Muscle layer of colon (tissue), 2 donors: ENCODE data around the gene RGS5.

Experiments
- H3K27ac ChIP-seq: one replicate; pipeline ENCODE4 v1.7.0; 2013; ENCODE audit warnings: low read depth, mild to moderate bottlenecking, low read length, moderate library complexity
- H3K27me3 ChIP-seq, 2 donors: one replicate each; pipeline ENCODE4 v1.7.0; 2013; ENCODE audit warnings: low read length in 2 of 2, mild to moderate bottlenecking in 2 of 2; ENCODE audit not compliant: insufficient read depth in 2 of 2, control insufficient read depth in 1 of 2
- H3K36me3 ChIP-seq: one replicate; pipeline ENCODE4 v1.7.0; 2013; ENCODE audit warnings: mild to moderate bottlenecking, low read length; ENCODE audit not compliant: insufficient read depth
- H3K4me1 ChIP-seq: one replicate; pipeline ENCODE4 v1.7.0; 2013; ENCODE audit warnings: mild to moderate bottlenecking, low read length; ENCODE audit not compliant: insufficient read depth
- H3K4me3 ChIP-seq, 2 donors: one replicate each; pipeline ENCODE4 v1.7.0; 2013; ENCODE audit warnings: low read length in 2 of 2, low read depth in 1 of 2, mild to moderate bottlenecking in 1 of 2, moderate library complexity in 1 of 2
- H3K9ac ChIP-seq: one replicate; pipeline ENCODE4 v1.7.0; 2013; ENCODE audit warnings: low read length
- H3K9me3 ChIP-seq: one replicate; pipeline ENCODE4 v1.7.0; 2013; ENCODE audit warnings: mild to moderate bottlenecking, low read length
- donor health status: abdominal sarcoma.
- donor health status: Adenocarcinoma of cecum.

The RGS5 gene

DNA sequence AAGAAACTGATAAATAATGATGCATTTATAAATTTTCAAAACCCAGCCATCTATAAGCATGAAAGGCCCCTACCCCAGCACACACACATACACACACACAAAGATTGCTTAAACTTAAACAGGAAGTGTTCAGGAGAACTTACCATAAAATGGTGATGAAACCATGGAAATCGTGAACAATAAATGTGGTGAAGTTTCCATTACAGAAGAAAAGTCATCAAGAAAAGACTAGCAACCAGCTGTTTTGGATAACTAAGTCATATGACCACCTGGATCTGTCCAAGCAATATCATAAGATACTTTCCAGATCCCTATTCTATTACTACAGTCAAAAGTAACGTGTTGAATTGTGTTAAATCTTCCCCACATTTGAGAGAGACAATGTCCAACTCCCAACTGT, 24.1 kb downstream of the RGS5 start:
- Histone ChIP-seq H3K9me3 (no peaks in the 10 kb centered on the region), H3K9ac (no peak overlapping the region), H3K27ac (peak overlapping the region; percentile 27), H3K4me1 (peaks cover 11% of the 10 kb centered on the region), H3K4me3 (no peak overlapping the region), H3K27me3 (no peaks in the 10 kb centered on the region), H3K36me3 (no peaks in the 10 kb centered on the region)

DNA sequence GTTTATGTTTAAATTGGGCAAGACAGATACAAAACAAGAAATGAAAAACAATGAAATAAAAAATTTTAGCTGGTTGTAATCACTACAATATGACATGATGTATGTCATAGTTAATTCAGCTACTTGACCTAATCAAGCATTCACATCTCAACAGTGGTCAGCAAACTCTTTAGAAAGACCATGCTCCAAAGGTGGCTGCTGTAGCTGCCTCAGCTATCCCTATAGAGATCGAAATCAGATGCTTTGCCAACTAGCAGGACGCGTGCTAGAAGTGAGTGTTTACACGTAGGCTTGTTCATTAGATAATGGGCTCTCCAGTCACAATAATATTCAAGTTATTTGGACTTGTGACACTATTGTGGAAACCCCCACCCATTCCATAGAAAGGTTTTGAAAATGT, 25.9 kb downstream of the RGS5 start:
- Histone ChIP-seq H3K4me3 (no peak overlapping the region), H3K27me3 (no peaks in the 10 kb centered on the region), H3K9me3 (no peaks in the 10 kb centered on the region), H3K4me1 (peaks cover 11% of the 10 kb centered on the region), H3K36me3 (no peaks in the 10 kb centered on the region), H3K27ac (no peak overlapping the region), H3K9ac (no peak overlapping the region)

DNA sequence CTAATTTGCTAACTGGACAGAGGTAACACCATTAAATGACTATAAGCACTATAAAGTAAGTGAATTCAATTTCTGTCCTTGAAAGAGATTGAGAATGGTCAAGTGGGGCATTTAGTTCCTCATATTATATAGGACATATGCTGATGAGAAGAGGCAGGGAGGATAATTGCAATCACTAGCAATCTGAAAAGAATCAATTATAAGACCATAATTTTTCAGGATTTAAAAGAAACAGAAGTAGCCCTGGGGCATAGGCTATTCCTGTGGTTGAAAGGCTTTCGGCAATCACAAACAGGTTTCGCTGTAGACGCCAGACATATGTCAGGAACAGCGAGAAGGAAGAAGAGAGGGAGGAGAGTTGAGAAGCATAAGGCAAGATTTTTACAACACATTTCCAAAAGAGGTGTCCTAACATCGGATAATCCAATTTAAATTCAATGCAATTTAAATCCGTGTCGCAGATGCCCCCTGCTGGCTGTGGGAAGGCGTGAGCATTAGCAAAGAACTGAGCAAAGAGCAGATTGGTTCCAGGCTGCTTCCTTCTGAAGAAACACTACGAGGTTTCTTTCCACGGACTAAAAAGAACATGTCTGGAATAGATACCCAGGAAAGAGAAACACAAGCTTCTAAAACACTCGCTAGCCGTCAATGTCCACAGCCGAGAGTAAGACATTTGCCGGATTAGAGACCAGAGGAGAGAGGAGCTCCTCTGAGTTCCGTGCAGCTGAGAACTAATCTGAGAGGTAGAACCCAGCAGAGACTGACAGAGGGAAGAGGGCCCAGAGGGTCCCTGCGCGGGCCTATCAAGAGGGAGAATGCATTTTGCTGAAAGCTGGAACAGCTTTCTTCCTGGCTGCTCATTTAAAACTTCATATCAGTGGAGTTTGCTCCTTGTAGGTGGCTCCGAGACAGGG, 27.9 kb downstream of the RGS5 start:
- Histone ChIP-seq H3K36me3 (no peaks in the 10 kb centered on the region), H3K27me3 (no peaks in the 10 kb centered on the region), H3K9me3 (no peaks in the 10 kb centered on the region), H3K4me1 (peaks cover 11% of the 10 kb centered on the region), H3K9ac (no peak overlapping the region), H3K27ac (peak overlapping the region; percentile 76), H3K4me3 (peak overlapping the region in 1 of 2 donors; percentile 2)

DNA sequence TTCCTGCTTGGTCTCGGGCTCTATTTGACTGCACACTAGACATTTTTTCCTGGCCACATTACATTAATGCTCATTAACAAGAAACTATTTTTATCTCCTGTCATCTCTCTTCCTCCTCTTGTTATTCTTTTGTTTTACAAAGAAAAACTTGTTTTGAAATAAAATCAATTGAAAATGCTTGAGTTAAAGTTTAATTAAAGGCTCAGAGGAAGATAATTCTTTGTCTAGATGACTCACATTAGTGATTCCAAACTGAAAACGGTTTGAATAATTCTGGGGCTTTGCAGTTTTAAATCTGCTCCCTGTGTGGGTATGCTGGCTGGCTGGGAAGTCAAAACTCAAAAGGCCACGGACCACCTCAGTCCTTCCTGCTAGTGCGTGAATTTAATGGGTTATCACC, 29.6 kb downstream of the RGS5 start:
- no peak overlapping the region for H3K4me3 ChIP-seq
- no peaks in the 10 kb centered on the region for H3K36me3 ChIP-seq
- H3K27me3 ChIP-seq = no peaks in the 10 kb centered on the region
- H3K4me1 ChIP-seq = peaks cover 3% of the 10 kb centered on the region
- no peaks in the 10 kb centered on the region for H3K9me3 ChIP-seq
- H3K9ac ChIP-seq = no peak overlapping the region
- H3K27ac ChIP-seq = peak overlapping the region; percentile 48

DNA sequence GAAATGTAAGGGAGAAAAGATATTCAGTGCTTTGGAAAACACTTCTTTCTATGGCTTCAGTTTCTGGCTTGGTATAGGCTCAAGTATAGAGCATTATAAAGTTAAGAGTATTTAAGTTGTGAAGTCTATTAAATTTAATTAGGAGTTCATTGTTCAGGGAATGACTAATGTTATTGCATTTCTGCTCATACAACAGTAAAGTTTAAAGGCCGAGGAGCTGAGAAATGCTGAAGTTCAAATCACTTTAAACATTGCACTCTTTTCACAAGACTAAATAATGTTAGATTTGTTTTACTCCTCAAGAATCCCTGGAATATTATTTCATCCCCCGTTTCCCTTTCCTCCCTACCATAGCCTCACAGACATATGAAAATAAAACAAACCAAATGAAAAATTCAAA, 30.1 kb downstream of the RGS5 start:
- Histone ChIP-seq H3K27ac (peak overlapping the region; percentile 48), H3K9ac (no peak overlapping the region), H3K9me3 (no peaks in the 10 kb centered on the region), H3K36me3 (no peaks in the 10 kb centered on the region), H3K27me3 (no peaks in the 10 kb centered on the region), H3K4me1 (peaks cover 9% of the 10 kb centered on the region), H3K4me3 (no peak overlapping the region)

DNA sequence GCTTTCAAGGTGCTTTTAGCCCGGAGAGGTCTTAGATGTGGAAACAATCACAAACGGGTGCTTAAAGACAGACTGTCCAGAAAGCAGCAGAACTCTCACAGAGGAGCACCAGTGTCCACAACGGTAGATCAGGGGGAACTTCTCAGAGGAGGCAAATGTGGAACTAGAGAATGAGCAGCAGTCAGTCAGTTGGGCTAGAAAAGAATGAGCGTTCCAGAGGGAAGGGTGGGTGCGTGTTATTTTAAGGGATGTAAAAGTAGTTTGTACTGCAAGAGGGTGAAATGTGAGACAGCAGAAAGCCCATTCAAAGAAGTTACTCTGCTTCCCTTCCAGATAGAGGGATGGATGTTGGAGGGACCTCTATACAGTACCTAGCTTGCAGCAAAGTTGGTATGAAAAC, 30.9 kb downstream of the RGS5 start:
- H3K4me1 ChIP-seq = peaks cover 16% of the 10 kb centered on the region
- no peaks in the 10 kb centered on the region for H3K9me3 ChIP-seq
- no peaks in the 10 kb centered on the region for H3K36me3 ChIP-seq
- H3K27me3 ChIP-seq = no peaks in the 10 kb centered on the region
- H3K4me3 ChIP-seq = no peak overlapping the region
- H3K27ac ChIP-seq = peak overlapping the region; percentile 55
- no peak overlapping the region for H3K9ac ChIP-seq

DNA sequence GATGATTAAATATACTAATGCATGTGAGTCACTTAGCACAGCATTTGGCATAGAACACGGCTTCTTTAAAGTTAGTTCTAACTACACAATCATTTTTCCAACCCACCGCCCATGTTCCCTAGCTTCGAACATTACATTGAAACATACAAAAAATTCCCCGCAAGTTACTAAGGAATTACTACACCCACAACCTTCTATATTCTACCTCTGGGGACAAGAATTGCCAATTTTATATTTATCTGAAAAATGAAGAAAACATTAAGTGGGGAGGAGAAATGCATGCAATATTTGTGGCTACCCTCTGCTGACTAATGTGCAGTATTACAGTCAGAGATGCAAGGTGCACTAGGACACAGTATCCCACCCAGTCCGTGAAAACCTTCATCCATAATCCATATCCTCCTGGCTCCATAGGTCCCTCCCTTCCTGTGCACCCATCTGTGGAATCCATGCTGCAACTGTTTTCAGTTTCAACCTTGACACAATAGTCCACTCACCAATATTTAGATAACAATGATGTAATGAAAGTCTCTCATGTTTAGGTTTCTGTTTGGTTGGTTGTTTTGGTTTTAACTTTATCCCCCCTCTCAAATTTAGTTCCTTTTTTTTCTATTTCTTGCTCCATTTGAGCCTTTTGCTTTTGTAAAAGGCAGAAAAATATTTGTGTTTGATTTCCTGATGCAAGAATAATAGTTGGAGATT, 31.6 kb downstream of the RGS5 start:
- Histone ChIP-seq H3K4me1 (peaks cover 23% of the 10 kb centered on the region), H3K36me3 (no peaks in the 10 kb centered on the region), H3K9ac (no peak overlapping the region), H3K4me3 (no peak overlapping the region), H3K27me3 (no peaks in the 10 kb centered on the region), H3K9me3 (no peaks in the 10 kb centered on the region), H3K27ac (peak overlapping the region; percentile 55)

DNA sequence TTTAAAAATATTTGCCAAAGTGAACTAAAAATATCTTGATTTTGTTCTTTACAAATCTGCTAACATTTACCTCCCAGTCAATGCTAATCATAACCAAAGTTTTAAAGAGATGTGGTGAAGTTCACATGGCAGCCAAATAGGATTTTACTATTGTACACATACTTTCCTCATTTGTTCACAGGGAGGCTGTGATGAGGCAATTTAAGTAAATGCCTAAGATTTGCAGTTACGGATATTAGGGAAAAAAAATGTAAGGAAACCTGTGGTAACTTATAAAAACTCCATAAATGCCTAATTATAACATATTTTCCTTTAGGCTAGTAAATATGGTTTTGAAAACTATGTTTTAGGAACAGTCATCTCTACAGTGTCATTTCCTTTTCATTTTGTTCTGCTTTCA, 32.4 kb downstream of the RGS5 start:
- no peaks in the 10 kb centered on the region for H3K36me3 ChIP-seq
- H3K4me3 ChIP-seq = no peak overlapping the region
- no peak overlapping the region for H3K9ac ChIP-seq
- H3K9me3 ChIP-seq = no peaks in the 10 kb centered on the region
- H3K27ac ChIP-seq = no peak overlapping the region
- H3K27me3 ChIP-seq = no peaks in the 10 kb centered on the region
- H3K4me1 ChIP-seq = peaks cover 23% of the 10 kb centered on the region

DNA sequence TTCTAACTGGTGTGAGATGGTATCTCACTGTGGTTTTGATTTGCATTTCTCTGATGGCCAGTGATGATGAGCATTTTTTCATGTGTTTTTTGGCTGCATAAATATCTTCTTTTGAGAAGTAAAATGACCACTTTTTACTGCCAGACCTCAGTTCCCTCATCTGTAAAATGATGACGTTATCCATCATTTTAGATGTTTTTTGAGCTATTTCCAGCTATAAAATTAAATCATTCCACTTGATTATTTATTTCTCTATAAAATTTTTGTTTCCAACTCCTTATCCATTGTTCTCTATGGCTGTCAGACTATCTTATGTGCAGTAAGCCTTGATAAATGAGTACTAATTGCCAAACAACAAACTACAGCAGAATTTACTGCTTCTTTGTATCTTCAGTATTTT, 33.2 kb downstream of the RGS5 start:
- Histone ChIP-seq H3K36me3 (no peaks in the 10 kb centered on the region), H3K9ac (no peak overlapping the region), H3K4me1 (peaks cover 23% of the 10 kb centered on the region), H3K9me3 (no peaks in the 10 kb centered on the region), H3K4me3 (no peak overlapping the region), H3K27ac (no peak overlapping the region), H3K27me3 (no peaks in the 10 kb centered on the region)

DNA sequence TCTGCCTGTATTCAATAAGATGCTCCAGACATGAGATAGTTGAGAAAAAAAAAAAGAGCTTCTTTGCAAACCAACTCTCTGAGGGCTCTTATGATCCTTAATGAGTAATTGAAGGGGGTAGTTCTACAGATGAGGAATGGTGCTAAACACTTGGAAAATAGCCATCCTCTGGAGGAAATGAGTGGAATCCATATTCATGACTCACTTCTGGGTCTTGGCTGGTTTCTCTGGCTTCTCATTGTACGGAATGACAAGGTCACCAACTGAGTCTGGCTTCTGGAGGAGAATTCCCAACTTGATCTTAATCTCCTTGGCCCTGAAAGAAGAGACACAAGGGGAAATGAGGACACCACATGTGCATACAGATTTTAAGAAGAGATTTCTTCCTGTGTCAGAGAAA, 34.7 kb downstream of the RGS5 start:
- Histone ChIP-seq H3K27me3 (no peaks in the 10 kb centered on the region), H3K9me3 (no peaks in the 10 kb centered on the region), H3K27ac (peak overlapping the region; percentile 43), H3K36me3 (no peaks in the 10 kb centered on the region), H3K4me1 (peaks cover 37% of the 10 kb centered on the region), H3K9ac (no peak overlapping the region), H3K4me3 (no peak overlapping the region)

DNA sequence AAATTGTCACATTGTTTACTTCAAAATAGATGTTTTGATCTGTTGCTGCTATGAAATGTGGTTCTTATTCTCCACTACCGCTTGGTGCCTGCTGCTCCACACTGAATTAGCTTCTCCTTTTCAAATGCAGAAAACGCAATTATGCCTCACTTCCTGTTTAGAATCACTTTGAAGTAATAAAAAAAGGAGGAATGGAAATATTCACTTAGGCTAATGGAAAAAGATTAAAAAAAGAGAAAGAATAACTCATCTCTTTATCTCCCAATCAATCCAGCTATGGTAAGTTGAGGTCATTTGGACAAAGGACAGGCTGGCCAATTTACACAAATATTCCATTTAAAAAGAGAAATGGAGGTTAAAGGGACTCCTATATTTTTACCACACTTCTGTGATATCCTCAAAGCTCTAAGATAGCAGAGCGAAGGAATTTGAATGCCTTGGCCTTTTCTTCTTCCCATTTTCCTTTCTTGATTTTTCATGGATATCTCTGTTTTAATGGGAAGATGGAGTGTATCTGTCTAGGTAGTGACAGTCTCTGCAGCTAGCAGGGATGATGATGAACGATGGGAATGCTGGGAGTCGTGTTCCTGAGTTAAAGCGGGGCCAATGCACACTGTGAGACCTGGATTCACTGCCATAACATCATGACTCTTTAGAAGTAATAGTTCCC, 35.7 kb downstream of the RGS5 start:
- H3K9ac ChIP-seq = no peak overlapping the region
- no peaks in the 10 kb centered on the region for H3K27me3 ChIP-seq
- H3K27ac ChIP-seq = peak overlapping the region; percentile 21
- peaks cover 46% of the 10 kb centered on the region for H3K4me1 ChIP-seq
- no peaks in the 10 kb centered on the region for H3K9me3 ChIP-seq
- H3K36me3 ChIP-seq = no peaks in the 10 kb centered on the region
- no peak overlapping the region for H3K4me3 ChIP-seq
